ENCODE measurements around the gene SMC5. TPM values are rescaled to one million over a fixed set of nuclear protein-coding genes. Genes with fewer than 3 reads are reported as not detected.

The SMC5 gene
- total and polyA plus RNA-seq, 9 donors, result 20.0 to 41.2 (median 29.3) TPM

DNA sequence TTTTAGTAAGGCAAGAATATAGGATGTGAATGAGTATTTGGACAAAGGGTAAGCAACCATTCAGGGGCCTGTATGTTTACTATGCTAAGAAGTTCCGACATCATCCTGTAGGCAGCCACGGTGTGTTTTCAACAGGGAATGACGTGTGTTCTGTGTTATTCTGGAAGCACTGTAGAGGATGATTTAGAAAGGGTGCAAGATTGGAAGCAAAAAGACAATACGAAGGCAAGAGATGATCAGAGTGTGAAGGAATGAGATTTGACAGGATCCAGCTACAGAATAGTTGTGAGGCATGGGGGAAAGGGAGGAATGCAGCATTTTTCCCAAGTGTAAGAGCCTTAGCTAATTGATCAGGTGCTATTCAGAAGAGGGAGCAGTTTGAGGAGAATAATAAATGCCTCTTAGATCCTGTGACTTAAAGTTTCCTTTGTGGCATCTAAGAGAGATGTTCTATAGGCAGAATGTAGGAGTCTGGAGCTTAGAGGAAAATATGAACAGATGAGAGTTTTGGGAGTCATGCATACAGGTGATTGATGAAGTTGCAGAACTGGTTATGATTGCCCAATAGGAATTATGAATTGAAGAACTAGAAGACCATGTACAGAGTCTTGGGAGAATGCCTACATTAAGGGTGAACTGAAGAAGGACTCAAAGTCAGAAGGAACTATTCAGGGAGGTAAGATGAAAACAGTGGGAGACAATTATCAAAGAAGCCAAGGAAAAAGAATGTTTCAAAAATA is 2.5 kb downstream of the SMC5 start:
- Histone ChIP-seq H3K4me1 (ENCODE audit: control insufficient read depth, insufficient read depth, low read length) (peaks cover 32% of the 10 kb centered on the region), H3K36me3 (ENCODE audit: control insufficient read depth, insufficient read depth, low read length) (peaks cover 12% of the 10 kb centered on the region), H3K4me3 (ENCODE audit: low read length) (no peak overlapping the region), H3K27me3 (ENCODE audit: control insufficient read depth, insufficient read depth, low read length) (no peaks in the 10 kb centered on the region), H3K27ac (ENCODE audit: low read length) (no peak overlapping the region), H3K9me3 (replicated peaks; ENCODE audit: control insufficient read depth, low read depth, low read length) (no peaks in the 10 kb centered on the region)
- DNase-seq, result no peak
- WGBS (ENCODE audit: insufficient coverage), result 77% methylated on average over 4 of the region's 4 CpGs

- no peak for DNase-seq
- Histone ChIP-seq H3K9me3 (replicated peaks; ENCODE audit: control insufficient read depth, low read depth, low read length) (no peaks in the 10 kb centered on the region), H3K36me3 (ENCODE audit: control insufficient read depth, insufficient read depth, low read length) (peaks cover 13% of the 10 kb centered on the region), H3K4me1 (ENCODE audit: control insufficient read depth, insufficient read depth, low read length) (peaks cover 21% of the 10 kb centered on the region), H3K27me3 (ENCODE audit: control insufficient read depth, insufficient read depth, low read length) (no peaks in the 10 kb centered on the region), H3K27ac (ENCODE audit: low read length) (no peak overlapping the region), H3K4me3 (ENCODE audit: low read length) (no peak overlapping the region)
- 70% methylated on average over 1 of the region's 2 CpGs for WGBS (ENCODE audit: insufficient coverage)
These were observed 3.6 kb downstream of the SMC5 start for GRCh38 chr9:70262366-70262765.

GRCh38 chr9:70262948-70263347 is 4.2 kb downstream of the SMC5 start:
- no peak for DNase-seq
- H3K27ac ChIP-seq (ENCODE audit: low read length), result no peak overlapping the region
- H3K4me3 ChIP-seq (ENCODE audit: low read length), result no peak overlapping the region
- no peaks in the 10 kb centered on the region for H3K27me3 ChIP-seq (ENCODE audit: control insufficient read depth, insufficient read depth, low read length)
- H3K9me3 ChIP-seq (replicated peaks; ENCODE audit: control insufficient read depth, low read depth, low read length), result no peaks in the 10 kb centered on the region
- peaks cover 16% of the 10 kb centered on the region for H3K36me3 ChIP-seq (ENCODE audit: control insufficient read depth, insufficient read depth, low read length)
- 20% methylated on average over 1 of the region's 6 CpGs for WGBS (ENCODE audit: insufficient coverage)
- peaks cover 16% of the 10 kb centered on the region for H3K4me1 ChIP-seq (ENCODE audit: control insufficient read depth, insufficient read depth, low read length)

GRCh38 chr9:70263421-70263820 is 4.6 kb downstream of the SMC5 start:
- Histone ChIP-seq H3K27me3 (ENCODE audit: control insufficient read depth, insufficient read depth, low read length) (no peaks in the 10 kb centered on the region), H3K4me3 (ENCODE audit: low read length) (no peak overlapping the region), H3K36me3 (ENCODE audit: control insufficient read depth, insufficient read depth, low read length) (peaks cover 18% of the 10 kb centered on the region), H3K27ac (ENCODE audit: low read length) (no peak overlapping the region), H3K4me1 (ENCODE audit: control insufficient read depth, insufficient read depth, low read length) (peaks cover 11% of the 10 kb centered on the region), H3K9me3 (replicated peaks; ENCODE audit: control insufficient read depth, low read depth, low read length) (no peaks in the 10 kb centered on the region)
- DNase-seq, result no peak
- no CpG with 5 or more reads among the region's 1 CpG for WGBS (ENCODE audit: insufficient coverage)

GRCh38 chr9:70278305-70278704 is 19.5 kb downstream of the SMC5 start:
- H3K27me3 ChIP-seq (ENCODE audit: control insufficient read depth, insufficient read depth, low read length), result no peaks in the 10 kb centered on the region
- peaks cover 11% of the 10 kb centered on the region for H3K36me3 ChIP-seq (ENCODE audit: control insufficient read depth, insufficient read depth, low read length)
- H3K9me3 ChIP-seq (replicated peaks; ENCODE audit: control insufficient read depth, low read depth, low read length), result no peaks in the 10 kb centered on the region
- H3K27ac ChIP-seq (ENCODE audit: low read length), result no peak overlapping the region
- no peak for DNase-seq
- WGBS (ENCODE audit: insufficient coverage), result no CpG with 5 or more reads among the region's 2 CpGs
- no peak overlapping the region for H3K4me3 ChIP-seq (ENCODE audit: low read length)
- H3K4me1 ChIP-seq (ENCODE audit: control insufficient read depth, insufficient read depth, low read length), result no peaks in the 10 kb centered on the region

GRCh38 chr9:70283848-70284247 is 25.1 kb downstream of the SMC5 start:
- Histone ChIP-seq H3K9me3 (replicated peaks; ENCODE audit: control insufficient read depth, low read depth, low read length) (no peaks in the 10 kb centered on the region), H3K4me3 (ENCODE audit: low read length) (no peak overlapping the region), H3K27me3 (ENCODE audit: control insufficient read depth, insufficient read depth, low read length) (no peaks in the 10 kb centered on the region), H3K4me1 (ENCODE audit: control insufficient read depth, insufficient read depth, low read length) (no peaks in the 10 kb centered on the region), H3K36me3 (ENCODE audit: control insufficient read depth, insufficient read depth, low read length) (peaks cover 22% of the 10 kb centered on the region), H3K27ac (ENCODE audit: low read length) (no peak overlapping the region)
- WGBS (ENCODE audit: insufficient coverage), result no CpG with 5 or more reads among the region's 1 CpG
- DNase-seq, result no peak

GRCh38 chr9:70285246-70285645 is 26.5 kb downstream of the SMC5 start:
- WGBS (ENCODE audit: insufficient coverage), result no CpG with 5 or more reads among the region's 3 CpGs
- Histone ChIP-seq H3K27me3 (ENCODE audit: control insufficient read depth, insufficient read depth, low read length) (no peaks in the 10 kb centered on the region), H3K9me3 (replicated peaks; ENCODE audit: control insufficient read depth, low read depth, low read length) (no peaks in the 10 kb centered on the region), H3K36me3 (ENCODE audit: control insufficient read depth, insufficient read depth, low read length) (peaks cover 18% of the 10 kb centered on the region), H3K27ac (ENCODE audit: low read length) (no peak overlapping the region), H3K4me1 (ENCODE audit: control insufficient read depth, insufficient read depth, low read length) (no peaks in the 10 kb centered on the region), H3K4me3 (ENCODE audit: low read length) (no peak overlapping the region)
- no peak for DNase-seq

- Histone ChIP-seq H3K9me3 (replicated peaks; ENCODE audit: control insufficient read depth, low read depth, low read length) (peaks cover 3% of the 10 kb centered on the region), H3K27me3 (ENCODE audit: control insufficient read depth, insufficient read depth, low read length) (no peaks in the 10 kb centered on the region), H3K4me1 (ENCODE audit: control insufficient read depth, insufficient read depth, low read length) (no peaks in the 10 kb centered on the region), H3K27ac (ENCODE audit: low read length) (no peak overlapping the region), H3K36me3 (ENCODE audit: control insufficient read depth, insufficient read depth, low read length) (peaks cover 16% of the 10 kb centered on the region), H3K4me3 (ENCODE audit: low read length) (no peak overlapping the region)
- WGBS (ENCODE audit: insufficient coverage), result no CpG with 5 or more reads among the region's 4 CpGs
- peak; percentile 30 for DNase-seq
These were observed 27.3 kb downstream of the SMC5 start for GRCh38 chr9:70285981-70286598.

DNA sequence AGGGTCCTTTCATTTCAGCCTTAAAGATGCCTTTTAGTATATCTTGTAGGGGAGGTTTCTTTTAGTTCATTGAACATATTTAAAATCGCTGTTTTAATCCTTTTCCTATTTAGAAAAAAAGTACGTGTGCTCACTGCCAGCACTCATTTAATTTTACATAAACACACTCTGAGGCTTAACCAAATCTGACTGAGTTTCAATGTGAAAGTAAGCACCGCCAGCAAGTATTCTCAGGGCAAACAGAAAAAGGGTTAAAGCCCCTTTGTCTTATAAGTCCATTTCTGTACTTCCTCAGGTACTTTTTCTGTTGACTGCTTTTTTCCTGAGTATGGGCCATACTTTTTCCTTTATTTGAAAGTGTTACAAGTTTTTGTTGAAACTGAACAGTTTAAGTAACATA is 31.8 kb downstream of the SMC5 start:
- no peak for DNase-seq
- Histone ChIP-seq H3K36me3 (ENCODE audit: control insufficient read depth, insufficient read depth, low read length) (peaks cover 14% of the 10 kb centered on the region), H3K4me1 (ENCODE audit: control insufficient read depth, insufficient read depth, low read length) (no peaks in the 10 kb centered on the region), H3K9me3 (replicated peaks; ENCODE audit: control insufficient read depth, low read depth, low read length) (peaks cover 21% of the 10 kb centered on the region), H3K27ac (ENCODE audit: low read length) (no peak overlapping the region), H3K4me3 (ENCODE audit: low read length) (no peak overlapping the region), H3K27me3 (ENCODE audit: control insufficient read depth, insufficient read depth, low read length) (no peaks in the 10 kb centered on the region)
- WGBS (ENCODE audit: insufficient coverage), result 100% methylated on average over 2 of the region's 3 CpGs

GRCh38 chr9:70291446-70291845 is 32.7 kb downstream of the SMC5 start:
- no CpG with 5 or more reads among the region's 1 CpG for WGBS (ENCODE audit: insufficient coverage)
- Histone ChIP-seq H3K4me1 (ENCODE audit: control insufficient read depth, insufficient read depth, low read length) (no peaks in the 10 kb centered on the region), H3K27me3 (ENCODE audit: control insufficient read depth, insufficient read depth, low read length) (no peaks in the 10 kb centered on the region), H3K4me3 (ENCODE audit: low read length) (no peak overlapping the region), H3K36me3 (ENCODE audit: control insufficient read depth, insufficient read depth, low read length) (peaks cover 14% of the 10 kb centered on the region), H3K9me3 (replicated peaks; ENCODE audit: control insufficient read depth, low read depth, low read length) (peaks cover 21% of the 10 kb centered on the region), H3K27ac (ENCODE audit: low read length) (no peak overlapping the region)
- DNase-seq, result no peak
